ENCODE measurements around the gene PTPRJ.
A peak's percentile ranks its signal among the peaks of the same experiment; 100 is the strongest.
"Not testable (repeated sequence)": the region's sequence is repeated elsewhere in the genome, so short reads cannot be mapped to it uniquely, and the experiment has no call there.

The PTPRJ gene

GRCh38 chr11:48017831-48018527 lies 37.6 kb downstream of the PTPRJ start:
- no peak for DNase-seq (ENCODE audit: low read depth)

- no peak for DNase-seq (ENCODE audit: low read depth)
These were observed 38.3 kb downstream of the PTPRJ start for GRCh38 chr11:48018528-48019216.

- peak; percentile 39 for DNase-seq (ENCODE audit: low read depth)
These were observed 38.8 kb downstream of the PTPRJ start for GRCh38 chr11:48019217-48019584.

- DNase-seq (ENCODE audit: low read depth) = no peak
These were observed 39.2 kb downstream of the PTPRJ start for GRCh38 chr11:48019595-48019994.

- DNase-seq (ENCODE audit: low read depth) = no peak
These were observed 39.9 kb downstream of the PTPRJ start for GRCh38 chr11:48020092-48020755.

GRCh38 chr11:48021201-48021820 lies 41.0 kb downstream of the PTPRJ start:
- DNase-seq (ENCODE audit: low read depth) = not testable (repeated sequence)

GRCh38 chr11:48022445-48022844 lies 42.1 kb downstream of the PTPRJ start:
- no peak for DNase-seq (ENCODE audit: low read depth)

GRCh38 chr11:48023608-48024007 lies 43.2 kb downstream of the PTPRJ start:
- not testable (repeated sequence) for DNase-seq (ENCODE audit: low read depth)

- DNase-seq (ENCODE audit: low read depth) = no peak
These were observed 44.3 kb downstream of the PTPRJ start for GRCh38 chr11:48024635-48025071.

GRCh38 chr11:48025293-48025983 lies 45.1 kb downstream of the PTPRJ start:
- no peak for DNase-seq (ENCODE audit: low read depth)

GRCh38 chr11:48025984-48026340 lies 45.6 kb downstream of the PTPRJ start:
- DNase-seq (ENCODE audit: low read depth) = peak; percentile 64

- DNase-seq (ENCODE audit: low read depth) = peak; percentile 55
These were observed 48.7 kb downstream of the PTPRJ start for GRCh38 chr11:48028914-48029680.

GRCh38 chr11:48029681-48030290 lies 49.4 kb downstream of the PTPRJ start:
- no peak for DNase-seq (ENCODE audit: low read depth)

- DNase-seq (ENCODE audit: low read depth) = no peak
These were observed 51.2 kb downstream of the PTPRJ start for GRCh38 chr11:48031602-48032001.

- no peak for DNase-seq (ENCODE audit: low read depth)
These were observed 52.4 kb downstream of the PTPRJ start for GRCh38 chr11:48032721-48033120.

GRCh38 chr11:48033918-48034341 lies 53.6 kb downstream of the PTPRJ start:
- DNase-seq (ENCODE audit: low read depth) = no peak

GRCh38 chr11:48034926-48035871 lies 54.8 kb downstream of the PTPRJ start:
- no peak for DNase-seq (ENCODE audit: low read depth)

- peak; percentile 50 for DNase-seq (ENCODE audit: low read depth)
These were observed 55.7 kb downstream of the PTPRJ start for GRCh38 chr11:48036011-48036410.

- DNase-seq (ENCODE audit: low read depth) = peak; percentile 69
These were observed 56.1 kb downstream of the PTPRJ start for GRCh38 chr11:48036466-48036865.

Data from amniotic epithelial cell (primary cell).